Breast epithelium (tissue), 3 donors: ENCODE results near the gene RPL10.

ENCODE experiments used
- CTCF ChIP-seq, 3 donors: fragments of 450-650 bp; IDR thresholded peaks; one replicate each; pipeline ENCODE4 v1.5.1; 2016 to 2017; ENCODE audit warnings: antibody characterized with exemption in 3 of 3, mild to moderate bottlenecking in 3 of 3, moderate library complexity in 3 of 3
- POLR2A ChIP-seq: fragments of 450-650 bp; IDR thresholded peaks from one replicate; pipeline ENCODE4 v1.6.1; 2016; ENCODE audit warnings: antibody characterized with exemption, mild to moderate bottlenecking, moderate library complexity
- POLR2AphosphoS5 ChIP-seq, 3 donors: sonication (generic); formaldehyde crosslinking; IDR thresholded peaks; one replicate each; pipeline ENCODE4 v1.6.1; 2017; ENCODE audit warnings: antibody characterized with exemption in 3 of 3

GRCh38 chrX:154352466-154352865, 45.7 kb upstream of the RPL10 start:
- TF ChIP-seq CTCF (IDR thresholded peaks at IDR 0.05) (no peak), POLR2A (no peak), POLR2AphosphoS5 (IDR thresholded peaks at IDR 0.05) (no peak)
